AG09309 (cell line): Measurements from ENCODE around the gene COL9A3.

Source experiments
- DNase-seq: peaks from one replicate; pipeline ENCODE4 v3.0.0-alpha.2; 2010; ENCODE audit warnings: low read depth
- H3K4me3 ChIP-seq: 2 replicates; pipeline ENCODE4 v1.5.1; 2011; ENCODE audit warnings: mild to moderate bottlenecking, low read depth, low read length, moderate library complexity; ENCODE audit not compliant: control insufficient read depth
- TF ChIP-seq, protein P1 (sequence below): IDR thresholded peaks from 2 replicates; pipeline ENCODE4 v1.5.1; 2011; ENCODE audit warnings: mild to moderate bottlenecking, low read depth, low read length, inconsistent platforms; ENCODE audit not compliant: insufficient read depth, control insufficient read depth; ENCODE audit errors: missing control alignments

Gene COL9A3

GRCh38 chr20:62791301-62792181 is 25.3 kb upstream of the COL9A3 start:
- TF ChIP-seq, protein P1, sequence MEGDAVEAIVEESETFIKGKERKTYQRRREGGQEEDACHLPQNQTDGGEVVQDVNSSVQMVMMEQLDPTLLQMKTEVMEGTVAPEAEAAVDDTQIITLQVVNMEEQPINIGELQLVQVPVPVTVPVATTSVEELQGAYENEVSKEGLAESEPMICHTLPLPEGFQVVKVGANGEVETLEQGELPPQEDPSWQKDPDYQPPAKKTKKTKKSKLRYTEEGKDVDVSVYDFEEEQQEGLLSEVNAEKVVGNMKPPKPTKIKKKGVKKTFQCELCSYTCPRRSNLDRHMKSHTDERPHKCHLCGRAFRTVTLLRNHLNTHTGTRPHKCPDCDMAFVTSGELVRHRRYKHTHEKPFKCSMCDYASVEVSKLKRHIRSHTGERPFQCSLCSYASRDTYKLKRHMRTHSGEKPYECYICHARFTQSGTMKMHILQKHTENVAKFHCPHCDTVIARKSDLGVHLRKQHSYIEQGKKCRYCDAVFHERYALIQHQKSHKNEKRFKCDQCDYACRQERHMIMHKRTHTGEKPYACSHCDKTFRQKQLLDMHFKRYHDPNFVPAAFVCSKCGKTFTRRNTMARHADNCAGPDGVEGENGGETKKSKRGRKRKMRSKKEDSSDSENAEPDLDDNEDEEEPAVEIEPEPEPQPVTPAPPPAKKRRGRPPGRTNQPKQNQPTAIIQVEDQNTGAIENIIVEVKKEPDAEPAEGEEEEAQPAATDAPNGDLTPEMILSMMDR: peak; percentile 97
- H3K4me3 ChIP-seq: no peak overlapping the region
- peak; percentile 63 for DNase-seq

DNA sequence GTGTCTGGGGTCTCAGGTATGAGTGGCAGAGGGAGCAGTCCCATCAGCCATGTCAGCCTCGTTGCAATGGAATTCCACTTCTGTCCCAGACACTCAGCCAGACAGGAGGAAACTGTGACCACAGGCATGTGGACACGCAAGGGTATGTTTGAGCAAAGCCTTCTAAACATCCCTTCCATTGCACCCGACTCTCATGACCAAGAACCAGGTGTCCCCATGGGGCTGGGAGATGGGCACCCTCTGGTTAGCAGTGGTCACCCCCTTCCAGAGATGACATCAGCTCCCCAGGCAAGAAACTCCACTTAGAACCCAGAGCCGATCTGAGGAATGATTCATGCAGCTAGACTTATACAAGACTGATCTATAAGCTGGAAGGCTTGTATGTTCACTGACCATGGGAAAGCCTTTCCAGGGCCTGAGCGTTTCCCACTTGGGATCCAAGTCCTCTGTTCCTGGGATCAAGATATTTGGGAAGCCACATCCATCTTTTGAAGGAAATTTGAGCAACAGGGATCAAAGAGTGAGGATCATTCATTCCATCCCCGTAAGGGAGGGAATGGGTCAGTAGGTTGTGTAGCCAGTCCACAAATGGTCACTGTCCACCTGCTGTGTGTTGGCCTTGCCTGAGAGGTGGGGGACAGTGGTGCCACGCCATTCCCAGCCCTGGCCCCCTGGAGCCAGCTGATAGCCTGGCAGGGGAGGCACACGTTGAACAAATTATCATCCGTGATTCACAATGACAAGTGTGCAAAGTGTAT is 24.5 kb upstream of the COL9A3 start:
- no peak overlapping the region for H3K4me3 ChIP-seq

DNA sequence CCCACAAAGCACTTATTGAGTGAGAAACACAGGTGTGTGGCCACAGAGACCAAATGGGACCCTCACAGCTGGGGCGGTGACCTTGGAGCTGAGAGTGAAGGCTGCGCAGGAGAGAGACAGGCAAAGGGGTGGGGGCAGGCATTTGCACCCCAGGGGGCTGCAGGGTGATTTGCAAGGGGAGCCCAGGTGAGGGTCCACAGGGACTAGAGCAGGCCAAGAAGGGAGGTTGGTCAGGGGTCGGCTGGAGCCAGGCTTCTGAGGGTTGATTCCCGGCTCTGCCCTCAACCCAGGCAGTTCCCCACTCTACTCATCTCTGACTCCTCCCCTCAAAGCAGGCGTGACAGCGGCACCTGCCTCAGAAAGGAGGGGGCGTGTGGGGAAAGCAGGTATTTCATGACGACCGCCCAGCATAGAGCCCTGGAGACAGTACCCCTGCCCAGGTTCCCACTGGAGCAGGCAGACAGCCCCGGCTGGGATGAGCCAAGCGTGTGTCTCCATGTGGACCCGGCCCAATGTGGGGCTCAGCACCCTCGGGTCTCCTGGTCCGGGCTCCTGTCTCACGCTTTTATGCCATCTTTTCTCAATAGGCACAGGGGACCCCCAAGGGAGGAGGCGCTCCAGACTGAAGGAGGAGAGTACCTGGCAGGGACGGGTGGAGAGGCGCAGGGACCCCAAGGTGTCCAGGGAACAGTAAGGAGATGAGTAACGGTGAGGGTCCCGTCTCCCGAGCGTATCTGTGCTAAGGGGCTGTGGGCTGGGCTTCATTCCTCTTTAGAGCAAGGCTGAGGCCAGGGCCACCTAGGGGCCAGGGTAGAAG is 23.7 kb upstream of the COL9A3 start:
- H3K4me3 ChIP-seq: no peak overlapping the region
- DNase-seq: no peak
- TF ChIP-seq, protein P1: no peak

More for the DNA sequence above, 24.5 kb upstream of the COL9A3 start:
- TF ChIP-seq, protein P1: no peak
- no peak for DNase-seq

- TF ChIP-seq, protein P1: no peak
- H3K4me3 ChIP-seq: peak overlapping the region; percentile 38
- no peak for DNase-seq
Measured at GRCh38 chr20:62793757-62794006, 23.2 kb upstream of the COL9A3 start.

- peak; percentile 79 for DNase-seq
- TF ChIP-seq, protein P1: no peak
- peak overlapping the region; percentile 66 for H3K4me3 ChIP-seq
Measured at GRCh38 chr20:62794007-62794724, 22.7 kb upstream of the COL9A3 start.
